CD4-positive, alpha-beta T cell treated with Interleukin-17A for 4 hours (primary cell): ENCODE measurements around the gene WIF1.

ENCODE experiments used
- DNase-seq: peaks from one replicate; pipeline ENCODE4 v3.0.0-alpha.2; 2020; ENCODE audit warnings: mixed read lengths

The WIF1 gene

DNA sequence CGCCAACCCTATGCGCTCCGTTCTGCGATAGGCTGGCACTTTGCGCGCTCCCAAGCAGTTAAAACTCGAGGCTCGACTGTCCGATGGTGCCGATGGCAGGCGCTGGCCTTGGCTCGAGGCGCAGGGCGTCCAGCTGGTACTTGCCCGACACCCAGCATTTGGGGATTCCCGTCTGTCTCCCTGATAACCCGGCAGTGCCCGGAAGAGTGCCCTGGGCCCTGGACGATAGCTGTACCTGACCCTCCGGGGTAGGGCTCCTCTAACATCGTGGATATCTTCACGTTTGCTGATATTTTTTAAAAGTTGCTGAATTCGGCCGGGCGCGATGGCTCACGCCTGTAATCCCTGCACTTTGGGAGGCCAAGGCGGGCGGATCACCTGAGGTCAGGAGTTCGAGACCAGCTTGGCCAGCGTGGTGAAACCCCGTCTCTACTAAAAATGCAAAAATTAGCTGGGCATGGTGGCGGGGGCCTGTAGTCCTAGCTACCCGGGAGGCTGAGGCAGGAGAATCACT is 908 bp upstream of the WIF1 start:
- DNase-seq, result no peak

GRCh38 chr12:65119063-65119462 is 2.0 kb downstream of the WIF1 start:
- no peak for DNase-seq

GRCh38 chr12:65113621-65114035 is 7.5 kb downstream of the WIF1 start:
- DNase-seq, result no peak

- no peak for DNase-seq
Observed at GRCh38 chr12:65106948-65107347, 14.2 kb downstream of the WIF1 start.

GRCh38 chr12:65100140-65100539 is 21.0 kb downstream of the WIF1 start:
- DNase-seq, result no peak

GRCh38 chr12:65099182-65099581 is 21.9 kb downstream of the WIF1 start:
- DNase-seq, result no peak

DNA sequence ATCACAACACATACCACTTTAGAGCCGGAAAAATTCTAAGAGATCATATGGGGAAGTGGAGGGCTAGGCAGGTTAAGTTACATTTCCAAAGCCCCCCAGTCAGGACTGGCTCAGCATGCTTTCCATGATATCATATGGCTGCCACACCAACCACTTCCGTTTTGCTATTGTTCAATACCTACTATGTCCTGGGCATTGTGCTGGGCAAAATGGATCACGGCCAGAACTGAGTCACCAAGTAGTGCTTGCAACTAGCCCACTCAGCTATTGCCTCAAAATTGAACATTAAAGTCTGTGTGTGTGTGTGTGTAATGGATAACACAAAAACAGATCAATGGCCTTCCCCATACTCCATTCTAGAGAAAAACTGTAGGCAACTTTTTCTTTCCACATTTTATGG is 22.7 kb downstream of the WIF1 start:
- no peak for DNase-seq

GRCh38 chr12:65094722-65095121 is 26.4 kb downstream of the WIF1 start:
- DNase-seq, result no peak

- no peak for DNase-seq
Observed at GRCh38 chr12:65093606-65094005, 27.5 kb downstream of the WIF1 start.

DNA sequence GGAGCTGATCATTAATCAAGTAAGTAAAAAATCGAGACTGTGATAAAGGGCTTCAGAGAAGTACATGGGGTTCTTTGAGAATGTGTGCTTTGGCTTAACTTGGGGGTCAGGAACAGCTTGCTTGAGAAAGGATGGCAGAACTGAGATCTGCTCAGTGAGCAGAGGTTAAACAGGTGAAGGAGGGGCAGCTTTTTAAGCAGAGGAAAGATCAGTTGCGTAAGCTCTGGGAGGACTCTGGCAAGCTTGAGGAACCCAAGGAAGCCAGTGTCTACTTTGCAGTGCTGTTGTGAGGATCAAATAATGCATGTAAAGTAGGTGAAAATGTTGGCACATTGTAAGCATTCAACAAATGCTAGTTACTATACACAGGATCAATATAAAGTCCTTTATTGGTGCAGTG is 30.6 kb downstream of the WIF1 start:
- no peak for DNase-seq

DNA sequence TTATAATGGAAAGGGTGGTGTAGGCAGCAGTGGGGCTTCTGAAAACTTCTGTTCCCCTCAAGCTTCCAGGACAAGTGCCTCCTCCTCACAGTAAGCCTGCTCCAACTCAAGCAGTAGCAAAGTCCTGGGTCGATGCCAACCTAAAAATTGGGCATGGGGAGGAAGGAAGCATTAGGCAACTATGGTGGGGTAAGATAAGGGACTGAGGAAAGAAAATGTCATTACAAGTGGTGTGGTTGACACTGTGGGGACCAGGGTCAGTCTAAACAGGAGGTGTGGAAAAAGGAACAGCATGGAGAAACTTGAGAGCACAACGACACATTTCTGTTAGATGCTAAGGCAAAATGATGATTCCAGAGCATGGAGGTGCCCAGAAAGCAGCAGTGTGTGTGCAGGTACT is 34.9 kb downstream of the WIF1 start:
- no peak for DNase-seq

DNA sequence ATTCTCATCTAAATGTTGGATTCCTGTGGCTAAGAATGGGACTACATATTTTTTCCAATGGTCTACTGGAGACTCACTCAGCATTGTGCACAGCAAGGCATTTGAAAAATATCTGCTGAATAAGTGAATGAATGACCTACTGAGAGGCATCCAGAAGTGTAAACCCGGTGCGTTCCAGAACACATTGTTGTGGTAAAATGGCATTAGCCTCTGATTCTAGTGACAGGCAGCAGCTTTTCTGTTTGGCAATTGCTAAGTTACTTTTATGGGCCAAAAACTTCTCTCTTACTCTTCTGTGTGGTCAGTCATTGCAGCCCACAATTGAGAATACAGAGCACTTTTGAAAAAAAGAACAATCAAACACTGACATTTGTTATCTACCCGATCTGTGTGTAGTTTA is 36.5 kb downstream of the WIF1 start:
- no peak for DNase-seq

DNA sequence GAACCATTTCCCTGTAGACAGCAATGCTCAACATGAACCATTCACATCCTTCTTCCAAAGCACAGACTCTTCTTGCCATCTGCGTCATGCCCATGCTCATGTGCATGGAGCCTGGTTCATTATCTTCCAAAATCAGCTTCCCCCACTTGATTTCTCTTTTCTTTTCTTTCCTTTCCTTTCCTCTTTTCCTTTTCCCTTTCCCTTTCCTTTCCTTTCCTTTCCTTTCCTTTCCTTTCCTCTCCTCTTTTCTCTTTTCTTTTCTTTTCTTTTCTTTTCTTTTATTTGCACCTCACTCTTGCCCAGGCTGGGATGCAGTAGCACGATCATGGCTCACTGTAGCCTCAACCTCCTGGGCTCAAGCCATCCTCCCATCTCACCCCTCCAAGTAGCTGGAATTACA is 37.5 kb downstream of the WIF1 start:
- DNase-seq, result no peak

GRCh38 chr12:65082406-65082805 is 38.7 kb downstream of the WIF1 start:
- no peak for DNase-seq

DNA sequence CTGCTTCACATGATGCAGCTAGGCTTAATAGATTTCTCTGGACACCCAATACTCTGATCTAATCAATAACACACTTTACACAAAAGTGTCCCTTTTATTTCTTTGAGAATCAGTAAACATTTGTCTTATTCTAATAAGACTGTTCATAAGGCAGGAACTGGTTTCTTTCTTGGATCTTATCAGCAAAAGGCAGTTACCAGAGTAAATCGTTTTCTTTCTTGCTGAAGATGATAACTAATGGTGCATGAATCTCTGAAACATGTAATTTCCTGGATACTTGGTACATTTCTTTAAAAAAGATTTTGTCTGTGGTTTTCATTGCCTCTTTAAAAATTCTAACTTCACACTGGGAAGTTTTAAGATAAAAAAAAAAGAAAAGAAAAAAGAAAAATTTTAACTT is 39.6 kb downstream of the WIF1 start:
- no peak for DNase-seq

GRCh38 chr12:65074932-65075331 is 46.2 kb downstream of the WIF1 start:
- no peak for DNase-seq

DNA sequence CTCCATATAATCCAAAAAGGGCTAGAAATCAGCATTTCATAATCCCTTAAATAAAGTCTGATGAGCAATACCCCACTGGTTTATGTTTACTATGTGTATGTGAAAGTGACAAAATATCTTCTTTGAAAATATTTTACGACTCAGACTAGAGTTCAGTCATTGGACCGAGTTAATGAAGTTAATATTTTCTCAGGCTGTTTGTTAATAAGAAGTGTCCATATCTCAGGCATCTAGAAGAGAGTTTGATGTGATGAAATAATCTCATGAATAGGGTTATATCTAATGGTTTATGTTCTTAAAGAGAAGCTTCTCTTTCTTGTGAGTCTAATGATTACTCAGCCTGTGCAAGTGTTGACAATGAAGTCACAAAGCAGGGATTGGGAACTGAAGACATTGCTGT is 51.8 kb downstream of the WIF1 start:
- DNase-seq, result no peak

DNA sequence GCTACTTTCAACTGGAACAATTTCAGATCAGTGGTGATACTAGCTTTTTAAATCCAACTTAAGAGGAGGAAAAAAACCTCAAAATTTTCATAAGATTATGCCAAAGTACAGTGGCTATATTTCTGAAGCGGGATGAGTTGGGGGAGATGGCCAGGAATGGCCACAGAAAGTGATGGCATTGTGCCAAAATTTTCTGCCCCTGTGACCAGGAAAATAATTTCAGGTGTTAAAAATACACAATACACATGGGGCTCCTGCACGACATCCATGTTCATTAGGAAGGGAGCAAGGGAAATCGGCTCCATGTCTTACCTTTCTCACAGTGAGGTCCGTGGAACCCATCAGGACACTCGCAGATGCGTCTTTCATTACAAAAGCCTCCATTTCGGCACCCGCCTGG is 53.7 kb downstream of the WIF1 start:
- no peak for DNase-seq

GRCh38 chr12:65055859-65056258 is 65.2 kb downstream of the WIF1 start:
- no peak for DNase-seq

- no peak for DNase-seq
Observed at GRCh38 chr12:65051218-65051617, 69.9 kb downstream of the WIF1 start.

GRCh38 chr12:65045269-65045668 is 75.8 kb downstream of the WIF1 start:
- no peak for DNase-seq

- no peak for DNase-seq
Observed at GRCh38 chr12:65039301-65039700, 81.8 kb downstream of the WIF1 start.

DNA sequence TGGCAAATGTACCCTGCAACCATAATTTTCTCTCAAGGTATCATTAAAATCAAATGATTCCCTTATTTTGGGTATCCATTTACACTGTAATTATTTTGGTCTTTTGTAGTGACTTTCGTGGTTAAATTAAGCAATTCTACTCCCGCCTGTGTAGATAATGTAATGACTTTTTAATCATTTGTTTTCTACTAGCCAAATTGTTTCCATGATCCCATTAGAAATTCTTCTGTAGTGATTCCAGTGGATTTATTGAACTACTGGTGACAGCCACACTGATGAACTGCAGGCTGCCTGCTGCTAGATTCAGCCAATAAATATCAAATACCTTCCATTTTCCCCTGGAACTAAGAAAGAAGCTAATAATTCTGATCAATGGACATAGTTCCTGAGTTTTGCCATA is 96.0 kb downstream of the WIF1 start:
- no peak for DNase-seq

DNA sequence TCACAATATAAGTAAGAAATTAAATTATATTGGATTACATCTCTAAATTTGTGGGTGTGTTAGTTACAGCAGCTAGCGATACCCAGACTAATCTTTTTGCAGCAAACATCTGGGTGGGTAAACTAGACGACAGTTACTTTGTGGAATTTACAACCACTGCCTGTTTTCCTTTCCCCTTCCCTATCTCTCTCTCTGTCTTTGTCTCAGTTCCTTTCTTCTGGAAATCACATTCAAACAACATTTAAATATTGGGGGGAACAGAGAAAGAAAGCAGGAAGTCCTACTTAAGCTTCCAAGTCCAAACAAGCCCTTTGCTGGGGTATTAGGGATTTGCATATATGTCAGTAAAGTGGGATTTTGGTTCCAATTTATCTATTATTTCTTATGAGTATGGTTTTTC is 97.6 kb downstream of the WIF1 start:
- no peak for DNase-seq

DNA sequence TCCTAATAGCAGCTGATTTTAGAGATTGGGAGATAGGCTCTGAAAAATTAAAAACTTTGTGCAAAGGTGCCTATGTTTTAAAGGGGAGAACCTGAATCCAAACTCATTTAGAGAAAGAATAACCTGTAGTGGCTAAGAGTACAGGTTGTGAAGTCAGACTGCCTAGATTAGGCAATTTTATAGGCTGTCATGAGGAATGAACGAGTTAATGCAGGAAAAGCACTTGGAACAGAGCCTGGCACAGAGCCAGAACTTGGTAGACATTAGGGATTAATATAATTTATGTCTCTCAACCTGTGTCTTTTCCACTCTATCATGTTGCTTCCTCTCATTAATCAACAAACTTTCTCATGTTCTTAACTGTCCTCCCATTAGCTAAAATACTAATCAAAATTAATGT is 98.1 kb downstream of the WIF1 start:
- no peak for DNase-seq

- no peak for DNase-seq
Observed at GRCh38 chr12:65022421-65022820, 98.7 kb downstream of the WIF1 start.
